GM19468 (cell line): ENCODE data around the gene HSPB6.

Source experiments
- ATAC-seq: cut with Tn5 transposase; IDR thresholded peaks from one replicate; pipeline ENCODE4 v1.9.1; 2021; ENCODE audit warnings: mild to moderate bottlenecking, moderate library complexity, moderate number of reproducible peaks; ENCODE audit not compliant: unreplicated experiment; ENCODE audit errors: extremely low read depth

HSPB6 gene

GRCh38 chr19:35748106-35749020 lies 8.5 kb downstream of the HSPB6 start, which contains the start of gene LIN37:
LIN37 (plus strand) TSS chr19:35748576; CDS start chr19:35748725, 149 bp downstream.
- ATAC-seq = peak; percentile 43

GRCh38 chr19:35746531-35746930 lies 10.3 kb downstream of the HSPB6 start:
- ATAC-seq = no peak

- ATAC-seq = no peak
Observed at GRCh38 chr19:35746087-35746462, 10.8 kb downstream of the HSPB6 start.

- peak; percentile 44 for ATAC-seq
Observed at GRCh38 chr19:35745328-35746086, 11.3 kb downstream of the HSPB6 start, which contains the start of the genes PSENEN and U2AF1L4. PSENEN (plus strand) TSS chr19:35745651; CDS start chr19:35745931, 280 bp downstream. U2AF1L4 (minus strand) TSS chr19:35745418; CDS start chr19:35745391, 27 bp downstream.

DNA sequence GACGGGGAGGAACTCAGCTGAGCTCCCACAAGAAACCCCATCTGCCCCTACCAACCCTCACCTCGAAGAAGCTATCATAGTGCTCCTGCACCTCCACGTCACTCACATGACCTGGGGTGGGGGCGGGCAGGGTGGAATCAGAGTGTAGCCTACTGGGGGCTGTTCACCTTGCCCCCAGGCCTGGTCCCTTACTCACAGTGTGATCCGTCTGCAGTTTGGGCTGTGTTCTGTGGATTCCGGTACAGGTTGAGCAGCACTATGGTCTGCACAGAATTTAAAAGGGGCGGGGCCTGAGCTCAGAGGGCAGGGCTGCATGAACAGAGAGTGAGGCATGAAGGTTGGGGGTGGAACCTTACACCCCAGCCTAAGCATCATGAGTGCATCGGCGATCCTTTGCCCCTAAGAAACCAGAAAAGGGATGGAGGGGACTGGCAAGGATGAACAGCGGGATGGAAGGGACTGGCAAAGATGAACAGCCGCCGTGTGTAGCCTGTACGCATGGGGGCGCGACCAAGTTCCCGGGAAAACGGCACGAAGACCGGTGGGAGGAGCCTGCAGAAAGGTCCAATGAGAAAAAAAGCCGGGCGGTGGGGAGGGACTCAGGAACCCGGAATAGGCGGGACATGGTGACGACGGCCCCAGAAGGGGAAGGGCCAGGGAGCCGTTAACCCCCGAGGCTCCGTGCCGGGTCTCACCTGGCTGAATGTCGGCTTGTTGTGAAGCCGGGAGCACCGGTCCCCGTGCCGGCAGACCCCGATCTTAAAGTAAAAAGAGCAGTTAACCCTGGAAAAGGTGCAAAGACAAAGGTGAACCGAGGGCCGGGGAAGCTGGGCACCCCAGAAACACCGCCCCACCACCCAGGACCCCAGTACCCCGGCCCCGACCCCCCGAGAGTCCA lies 12.2 kb downstream of the HSPB6 start:
- no peak for ATAC-seq

DNA sequence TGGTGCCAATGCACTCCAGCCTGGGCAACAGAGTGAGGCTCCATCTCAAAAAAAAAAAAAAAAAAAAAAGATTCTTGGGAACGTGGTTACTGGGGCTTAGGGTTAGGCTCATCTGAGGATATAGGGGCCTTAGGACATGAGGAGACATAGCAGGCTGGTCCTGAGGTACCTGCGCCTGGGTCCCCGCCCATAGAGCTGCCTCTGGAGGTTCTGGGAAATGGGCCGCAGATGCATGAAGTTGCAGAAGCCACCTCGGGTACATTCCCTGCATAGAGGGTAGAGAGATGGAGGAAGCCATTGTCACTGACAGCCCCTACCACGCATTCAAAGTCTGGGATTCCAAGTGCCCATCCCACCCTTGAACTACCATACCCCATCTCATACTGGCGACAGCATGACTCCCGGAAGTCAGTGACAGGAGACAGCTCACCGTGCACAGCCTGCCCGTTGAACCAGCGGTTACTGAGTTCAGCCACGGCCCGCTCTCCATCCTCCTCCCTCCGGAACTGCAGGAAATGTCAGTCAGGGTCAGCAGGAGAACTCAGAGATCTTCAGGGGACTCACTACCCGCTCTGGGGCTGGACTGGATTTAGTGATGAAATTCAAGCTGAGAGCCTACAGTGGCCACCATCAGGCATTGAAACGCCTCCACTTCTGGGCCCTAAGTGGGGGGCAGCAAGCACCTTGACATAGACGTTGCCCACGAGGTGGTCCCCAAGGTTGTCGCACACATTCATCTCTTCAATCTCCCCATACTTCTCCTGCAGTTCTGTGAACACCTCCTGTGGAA lies 13.0 kb downstream of the HSPB6 start:
- no peak for ATAC-seq

DNA sequence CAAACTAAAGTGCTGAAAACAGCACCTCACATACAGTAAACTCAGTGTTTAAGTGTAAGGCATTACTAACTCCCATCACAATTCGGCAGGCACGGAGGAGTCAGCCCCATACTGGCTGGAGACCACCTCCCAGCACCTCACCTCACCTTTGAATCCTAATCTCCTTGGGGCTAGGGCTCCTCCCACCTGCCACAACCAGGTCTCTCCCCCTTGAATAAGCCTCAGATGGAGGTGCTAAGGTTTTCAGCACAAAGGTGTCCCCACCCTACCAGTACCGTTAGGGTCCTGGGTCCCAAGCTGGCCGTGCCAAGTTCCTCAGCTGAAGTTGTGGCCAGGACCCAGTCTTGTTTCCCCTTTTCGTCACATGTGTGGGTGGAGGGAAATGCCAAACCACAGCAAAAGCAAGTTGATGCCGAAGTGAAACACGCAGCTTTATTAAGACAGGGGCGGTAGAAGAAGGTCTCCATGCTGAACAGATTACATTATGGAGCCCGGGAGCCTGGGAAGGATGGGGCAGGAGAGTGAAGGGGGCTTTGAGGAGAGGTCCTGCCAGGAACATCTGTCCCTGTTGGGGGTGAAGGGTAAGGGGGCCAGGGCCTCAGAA lies 14.6 kb downstream of the HSPB6 start, which contains the start of gene IGFLR1:
Gene IGFLR1, minus strand, starts transcription at position 332 of the 604 bp plus-strand sequence. CDS start 1,272 bp downstream, outside the sequence.
- no peak for ATAC-seq

GRCh38 chr19:35741203-35741515 lies 15.7 kb downstream of the HSPB6 start:
- ATAC-seq = no peak

GRCh38 chr19:35740423-35741202 lies 16.2 kb downstream of the HSPB6 start:
- peak; percentile 50 for ATAC-seq

- no peak for ATAC-seq
Observed at GRCh38 chr19:35740108-35740422, 16.8 kb downstream of the HSPB6 start.

DNA sequence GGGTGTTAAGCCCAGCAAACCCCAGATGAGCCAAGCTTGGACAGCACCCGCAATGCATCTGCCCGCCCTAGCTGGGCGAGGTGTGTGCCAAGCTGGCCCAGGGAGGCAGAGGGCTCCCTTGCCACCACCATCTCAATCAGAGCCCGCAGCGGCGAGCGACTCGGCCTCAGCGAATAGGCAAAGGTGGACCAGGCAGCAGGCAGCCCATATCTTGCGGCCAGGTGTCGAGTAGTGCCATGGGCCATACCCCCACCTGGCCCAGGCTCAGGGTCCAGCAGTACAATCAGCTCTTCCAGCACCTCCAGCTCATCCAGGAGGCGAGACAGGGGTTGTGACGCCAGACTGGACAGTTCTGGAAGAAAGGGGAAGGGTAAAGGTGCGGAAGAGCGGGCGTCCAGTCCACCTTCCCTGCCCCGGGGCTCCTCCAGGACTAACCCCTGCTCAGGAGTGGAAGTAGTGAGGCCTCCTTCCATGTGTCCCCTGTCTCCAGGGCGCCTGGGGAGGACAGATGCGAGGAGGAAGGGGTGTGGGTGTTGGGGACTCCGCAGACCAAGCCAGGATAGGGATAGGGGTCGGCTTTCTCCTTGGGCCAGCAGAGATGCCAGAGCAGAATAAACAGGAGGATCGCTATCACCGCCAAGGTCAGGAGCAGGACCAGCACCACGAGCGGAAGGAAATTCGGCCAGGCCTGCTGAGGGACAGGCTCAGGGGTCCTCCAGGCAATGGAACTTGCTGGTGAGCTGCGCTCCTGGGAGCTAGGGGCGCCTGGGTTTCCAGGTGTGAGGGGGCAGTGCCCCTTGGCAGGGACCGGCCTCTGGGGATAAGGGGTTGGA lies 17.3 kb downstream of the HSPB6 start:
- ATAC-seq = no peak

DNA sequence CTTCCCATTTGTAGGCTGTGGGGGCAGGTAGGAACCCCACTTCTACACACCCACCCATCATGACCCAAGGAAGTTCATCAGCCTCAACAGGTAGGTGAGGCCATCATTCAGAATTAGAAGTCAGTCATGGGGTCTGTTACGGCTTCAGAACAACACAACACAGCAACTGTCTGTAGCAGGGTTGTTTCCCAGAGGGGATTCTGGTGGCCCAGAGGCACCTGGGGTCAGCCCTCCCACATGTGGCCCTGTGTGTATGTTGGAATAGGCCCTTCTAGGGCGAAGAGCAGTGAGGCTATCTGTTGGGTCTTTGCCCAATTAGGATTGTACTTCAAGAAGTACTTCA lies 18.0 kb downstream of the HSPB6 start:
- no peak for ATAC-seq

DNA sequence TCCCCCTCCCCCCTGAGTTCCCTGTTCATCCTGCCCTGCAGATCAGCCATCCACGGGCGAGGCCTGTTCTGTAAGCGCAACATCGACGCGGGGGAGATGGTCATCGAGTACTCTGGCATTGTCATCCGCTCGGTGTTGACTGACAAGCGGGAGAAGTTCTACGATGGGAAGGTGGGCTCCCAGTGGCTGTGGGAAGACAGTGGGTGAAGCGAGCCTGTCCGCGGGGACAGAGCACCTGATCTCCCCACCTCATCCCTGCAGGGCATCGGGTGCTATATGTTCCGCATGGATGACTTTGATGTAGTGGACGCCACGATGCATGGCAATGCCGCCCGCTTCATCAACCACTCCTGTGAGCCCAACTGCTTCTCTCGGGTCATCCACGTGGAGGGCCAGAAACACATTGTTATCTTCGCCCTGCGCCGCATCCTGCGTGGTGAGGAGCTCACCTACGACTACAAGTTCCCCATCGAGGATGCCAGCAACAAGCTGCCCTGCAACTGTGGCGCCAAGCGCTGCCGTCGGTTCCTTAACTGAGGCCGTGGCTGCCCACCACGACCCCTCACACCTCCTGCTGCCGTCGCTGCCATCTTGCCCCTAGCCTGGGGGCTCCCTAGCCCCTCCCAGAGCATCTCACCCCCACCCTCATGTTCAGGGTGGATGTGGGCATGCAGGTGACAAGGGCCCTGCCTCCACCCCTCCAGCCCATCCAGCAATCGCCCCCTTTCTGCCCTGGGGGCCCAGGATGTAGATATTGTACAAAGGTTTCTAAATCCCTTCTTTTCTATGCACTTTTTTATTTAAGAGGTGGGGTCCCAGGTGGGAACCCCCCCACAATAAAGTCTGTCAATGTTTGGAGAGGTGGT lies 18.6 kb downstream of the HSPB6 start:
- ATAC-seq = no peak

DNA sequence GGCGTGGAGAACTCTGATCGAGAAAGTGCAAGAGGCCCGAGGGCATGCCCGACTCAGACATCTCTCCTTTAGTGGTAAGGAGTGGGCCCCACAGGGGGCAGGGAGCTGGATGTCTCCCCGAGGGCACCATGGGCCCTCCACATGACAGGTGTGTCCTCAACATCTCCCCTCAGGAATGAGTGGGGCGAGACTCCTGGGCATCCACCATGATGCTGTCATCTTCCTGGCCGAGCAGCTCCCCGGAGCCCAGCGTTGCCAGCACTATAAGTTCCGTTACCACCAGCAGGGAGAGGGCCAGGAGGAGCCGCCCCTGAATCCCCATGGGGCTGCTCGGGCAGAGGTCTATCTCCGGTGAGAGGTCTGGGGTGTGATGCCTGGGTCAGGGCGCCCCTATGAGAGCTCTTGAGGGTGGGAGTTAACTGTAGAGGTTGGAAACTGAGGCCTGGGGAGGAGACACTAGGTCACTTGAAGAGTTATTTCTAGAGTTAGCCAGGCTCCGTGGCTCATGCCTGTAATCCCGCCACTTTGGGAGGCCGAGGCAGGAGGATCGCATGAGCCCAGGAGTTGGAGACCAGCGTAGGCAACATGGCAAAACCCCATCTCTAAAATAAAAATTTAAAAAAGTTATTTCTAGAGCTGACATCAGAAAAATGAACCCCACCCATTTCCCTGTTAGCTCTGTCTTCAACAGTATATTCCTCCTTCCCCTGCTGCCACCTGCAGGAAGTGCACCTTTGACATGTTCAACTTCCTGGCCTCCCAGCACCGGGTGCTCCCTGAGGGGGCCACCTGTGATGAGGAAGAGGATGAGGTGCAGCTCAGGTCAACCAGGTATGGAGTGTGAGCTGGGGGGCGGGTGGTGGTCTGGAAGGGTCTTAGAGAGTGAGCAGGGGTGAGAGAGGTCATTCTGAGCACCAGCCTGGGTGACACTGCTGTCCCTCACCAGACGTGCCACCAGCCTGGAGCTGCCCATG lies 19.6 kb downstream of the HSPB6 start:
- no peak for ATAC-seq

GRCh38 chr19:35734889-35735288 lies 21.9 kb downstream of the HSPB6 start:
- no peak for ATAC-seq
